Pancreas (tissue), 10 donors: ENCODE results near the gene SSBP2. TPM values are rescaled to one million over a fixed set of nuclear protein-coding genes. Genes with fewer than 3 reads are reported as not detected.
A peak's percentile ranks its signal among the peaks of the same experiment; 100 is the strongest.

Source experiments
- ATAC-seq, 4 donors: fragments of 200-7000 bp; cut with Tn5 transposase; one replicate each; pipeline versions ENCODE4 v1.8.0 to v1.9.1; 2020; ENCODE audit warnings: mild to moderate bottlenecking in 4 of 4, moderate library complexity in 4 of 4
- DNase-seq, 6 donors: peaks; one replicate each; pipeline ENCODE4 v3.0.0-alpha.2; 2020
- FAIRE-seq: peaks from 2 replicates; lab custom pipeline; 2012; peaks lifted over from hg19 to GRCh38; lab: Jason Lieb, UNC
- H3K27ac ChIP-seq, 4 donors: fragments of 200-600 bp; sonication (generic); 1 replicate in 3 of 4; 2 replicates in 1 of 4; pipeline versions ENCODE4 v1.5.0 to v1.8.0; 2020
- H3K27me3 ChIP-seq, 4 donors: fragments of 200-600 bp; one replicate each; pipeline ENCODE4 v1.8.0; 2021
- H3K36me3 ChIP-seq, 3 donors: fragments of 200-600 bp; sonication (generic) in 1 of 3; one replicate each; pipeline versions ENCODE4 v1.5.0 to v1.8.0; 2020 to 2021
- H3K4me1 ChIP-seq, 3 donors: fragments of 200-600 bp; one replicate each; pipeline ENCODE4 v1.8.0; 2021
- H3K4me3 ChIP-seq, 4 donors: fragments of 200-600 bp; sonication (generic) in 2 of 4; one replicate each; pipeline versions ENCODE4 v1.5.0 to v1.8.0; 2020 to 2021
- H3K9me3 ChIP-seq, 4 donors: fragments of 200-600 bp; one replicate each; pipeline ENCODE4 v1.8.0; 2021
- CTCF ChIP-seq, 4 donors: fragments of 200-600 bp; sonication (generic) in 3 of 4; IDR thresholded peaks; one replicate each; pipeline versions ENCODE4 v1.5.0 to v1.8.0; 2021; ENCODE audit warnings: antibody characterized with exemption in 4 of 4
- WGBS, 2 donors: extraction: QIAGEN DNeasy Blood & Tissue Kit; methylation state at CpG; one replicate each; pipeline ENCODE4 v1.1.7; 2013; 5-methylcytosine and 5-hydroxymethylcytosine counted together
- intact Hi-C, 3 donors: fragments of 100-400 bp; cut with DNase I; formaldehyde crosslinking; loops; one replicate each; pipeline versions ENCODE4 v1.11.1 to v1.14.2; 2022
- polyA plus RNA-seq, 2 donors: library from polyadenylated mRNA; stranded (reverse); fragments of 200-250 nt; gene quantifications; one replicate each; pipeline ENCODE4 v1.2.3, GENCODE V29; 2013
- total RNA-seq, 6 donors: library from RNA; stranded (reverse); fragmentation: NEBNext Ultra II Directional in 4 of 6; extraction: Animal tissue kit (Norgen Biotek cat#: 25700) in 4 of 6; gene quantifications; one replicate each; pipeline versions ENCODE4 v1.2.1 to v1.2.4, GENCODE V29; 2021 to 2023
- donor health status: healthy with polysubstance abuse.
- donor health status: DM: no; HTN: no; CAD: no; lungs with moderate emphysema.
- donor health status: DM: no; HTN: no; CAD: no.
- donor health status: control.
- donor health status: control.
- donor health status: Bipolar disorder and iron deficiency.
- donor health status: DM: yes; HTN: yes; CAD: no.
- donor health status: DM: no; HTN: no; CAD: no.
- donor health status: DM: no; HTN: no; CAD: no.
- donor health status: DM: yes; HTN: yes; CAD: no.

Gene SSBP2
- total and polyA plus RNA-seq, 8 donors = 8.6 to 20.7 (median 15.8) TPM

GRCh38 chr5:81429985-81430384 lies 320.9 kb downstream of the SSBP2 start:
- peaks cover 0 to 5% (median 0%) of the 10 kb centered on the region in 3 donors for H3K4me1 ChIP-seq
- H3K27me3 ChIP-seq = no peaks in the 10 kb centered on the region
- FAIRE-seq (peak; percentile 82), DNase-seq (no peak), ATAC-seq (no peak)
- no peak overlapping the region for H3K27ac ChIP-seq
- no peaks in the 10 kb centered on the region for H3K9me3 ChIP-seq
- TF ChIP-seq CTCF (IDR thresholded peaks at IDR 0.05) = no peak
- no peaks in the 10 kb centered on the region for H3K36me3 ChIP-seq
- H3K4me3 ChIP-seq = no peak overlapping the region
- intact Hi-C loops = loop anchor here in 1 of 3 donors (10.0 kb wide), 1 partner anchor 735 kb away; no protein-coding TSS in a partner anchor

- DNase-seq = no peak
- FAIRE-seq = peak; percentile 26
- no peak for TF ChIP-seq CTCF (IDR thresholded peaks at IDR 0.05)
Observed at GRCh38 chr5:81429363-81429762, 321.5 kb downstream of the SSBP2 start.

GRCh38 chr5:81428861-81429260 lies 322.0 kb downstream of the SSBP2 start:
- FAIRE-seq (no peak), DNase-seq (no peak), ATAC-seq (no peak)
- no peaks in the 10 kb centered on the region for H3K9me3 ChIP-seq
- peaks cover 0 to 5% (median 0%) of the 10 kb centered on the region in 3 donors for H3K4me1 ChIP-seq
- no peak overlapping the region for H3K27ac ChIP-seq
- H3K27me3 ChIP-seq = no peaks in the 10 kb centered on the region
- intact Hi-C loops = loop anchor here in 1 of 3 donors (10.0 kb wide), 1 partner anchor 736 kb away; no protein-coding TSS in a partner anchor
- H3K36me3 ChIP-seq = no peaks in the 10 kb centered on the region
- TF ChIP-seq CTCF (IDR thresholded peaks at IDR 0.05) = no peak
- H3K4me3 ChIP-seq = no peak overlapping the region

More at GRCh38 chr5:81429363-81429762, 321.5 kb downstream of the SSBP2 start:
- intact Hi-C loops = loop anchor here in 1 of 3 donors (10.0 kb wide), 1 partner anchor 735 kb away; no protein-coding TSS in a partner anchor
- 54 to 62% methylated on average over 3 of the region's 3 CpGs for WGBS, 2 donors
- no peak for ATAC-seq
- Histone ChIP-seq H3K27ac (no peak overlapping the region), H3K9me3 (no peaks in the 10 kb centered on the region), H3K27me3 (no peaks in the 10 kb centered on the region), H3K36me3 (no peaks in the 10 kb centered on the region), H3K4me1 (peaks cover 0 to 5% (median 0%) of the 10 kb centered on the region in 3 donors), H3K4me3 (no peak overlapping the region)

GRCh38 chr5:81428446-81428845 lies 322.5 kb downstream of the SSBP2 start:
- no peaks in the 10 kb centered on the region for H3K36me3 ChIP-seq
- H3K27me3 ChIP-seq = no peaks in the 10 kb centered on the region
- WGBS, 2 donors = 81 to 97% methylated on average over 3 of the region's 3 CpGs
- no peak overlapping the region for H3K4me3 ChIP-seq
- FAIRE-seq (no peak), DNase-seq (no peak), ATAC-seq (no peak)
- H3K9me3 ChIP-seq = no peaks in the 10 kb centered on the region
- peaks cover 0 to 5% (median 0%) of the 10 kb centered on the region in 3 donors for H3K4me1 ChIP-seq
- intact Hi-C loops = loop anchor here in 1 of 3 donors (10.0 kb wide), 1 partner anchor 736 kb away; no protein-coding TSS in a partner anchor
- TF ChIP-seq CTCF (IDR thresholded peaks at IDR 0.05) = no peak
- H3K27ac ChIP-seq = no peak overlapping the region

GRCh38 chr5:81427566-81427965 lies 323.3 kb downstream of the SSBP2 start:
- ATAC-seq (no peak), FAIRE-seq (no peak), DNase-seq (no peak)
- 92 to 95% methylated on average over 1 of the region's 1 CpG for WGBS, 2 donors
- no peak for TF ChIP-seq CTCF (IDR thresholded peaks at IDR 0.05)
- Histone ChIP-seq H3K9me3 (no peaks in the 10 kb centered on the region), H3K27ac (no peak overlapping the region), H3K4me1 (peaks cover 0 to 5% (median 0%) of the 10 kb centered on the region in 3 donors), H3K27me3 (no peaks in the 10 kb centered on the region), H3K36me3 (no peaks in the 10 kb centered on the region), H3K4me3 (no peak overlapping the region)
- intact Hi-C loops = loop anchor here in 1 of 3 donors (10.0 kb wide), 1 partner anchor 737 kb away; no protein-coding TSS in a partner anchor
